Kidney (tissue), 14 donors: ENCODE results near the gene FBLN2. TPM values are rescaled to one million over a fixed set of nuclear protein-coding genes. Genes with fewer than 3 reads are reported as not detected.

ENCODE experiments used
- DNase-seq, 5 donors: peaks; one replicate each; pipeline ENCODE4 v3.0.0-alpha.2; 2013 to 2020
- FAIRE-seq: peaks from 2 replicates; lab custom pipeline; 2012; peaks lifted over from hg19 to GRCh38; lab: Jason Lieb, UNC
- H3K27ac ChIP-seq, 2 donors: one replicate each; pipeline ENCODE4 v1.7.0; 2013; ENCODE audit warnings: low read depth in 2 of 2, low read length in 2 of 2, inconsistent platforms in 1 of 2
- H3K27me3 ChIP-seq: one replicate; pipeline ENCODE4 v1.7.1; 2013; ENCODE audit warnings: low read length, inconsistent platforms; ENCODE audit not compliant: control insufficient read depth, insufficient read depth
- H3K36me3 ChIP-seq, 3 donors: one replicate each; pipeline versions ENCODE4 v1.7.0 to v1.7.1; 2013; ENCODE audit warnings: low read length in 3 of 3, control low read depth in 1 of 3, inconsistent platforms in 1 of 3; ENCODE audit not compliant: insufficient read depth in 3 of 3, control insufficient read depth in 2 of 3
- H3K4me1 ChIP-seq, 3 donors: one replicate each; pipeline versions ENCODE4 v1.7.0 to v1.7.1; 2013; ENCODE audit warnings: low read length in 3 of 3, inconsistent platforms in 1 of 3, low read depth in 1 of 3; ENCODE audit not compliant: control insufficient read depth in 2 of 3, insufficient read depth in 2 of 3
- H3K4me3 ChIP-seq, 3 donors: one replicate each; pipeline versions ENCODE4 v1.7.0 to v1.8.1; 2013; ENCODE audit warnings: low read length in 3 of 3, control low read depth in 1 of 3, inconsistent platforms in 1 of 3
- H3K9ac ChIP-seq, 3 donors: one replicate each; pipeline versions ENCODE4 v1.7.0 to v1.7.1; 2013; ENCODE audit warnings: low read length in 3 of 3, control low read depth in 1 of 3, inconsistent platforms in 1 of 3
- H3K9me3 ChIP-seq, 3 donors: one replicate each; pipeline versions ENCODE4 v1.7.0 to v1.7.1; 2013; ENCODE audit warnings: low read length in 3 of 3, control low read depth in 1 of 3, inconsistent platforms in 1 of 3; ENCODE audit not compliant: control insufficient read depth in 2 of 3, insufficient read depth in 1 of 3
- CTCF ChIP-seq: IDR thresholded peaks from 3 replicates; pipeline ENCODE4 v1.5.1; 2012; ENCODE audit warnings: mild to moderate bottlenecking, moderate library complexity, borderline replicate concordance; ENCODE audit not compliant: insufficient read depth; ENCODE audit errors: extremely low read depth
- intact Hi-C: fragments of 100-400 bp; cut with DNase I; formaldehyde crosslinking; loops from one replicate; pipeline ENCODE4 v1.11.1; 2022
- polyA plus RNA-seq: library from polyadenylated mRNA; stranded (reverse); fragments of 350-450 nt; fragmentation: Illumina TruSeq; extraction: RNeasy Lipid Tissue Mini Kit (QIAGEN cat#74804); gene quantifications from one replicate; pipeline ENCODE4 v1.2.3, GENCODE V29; 2014; ENCODE audit warnings: low read depth, low replicate concordance; ENCODE audit not compliant: insufficient read depth
- total RNA-seq: library from RNA; stranded (reverse); fragmentation: NEBNext Ultra II Directional; extraction: Animal tissue kit (Norgen Biotek cat#: 25700); gene quantifications from one replicate; pipeline ENCODE4 v1.2.1, GENCODE V29; 2021
- donor health status: control.
- donor health status: control.
- donor health status: control.
- donor health status: control.
- donor health status: control.
- donor health status: DM: yes; HTN: yes; CAD: no.
- donor health status: Normal renal cell carcinoma (clear cell type).

FBLN2 gene
- total and polyA plus RNA-seq, 2 donors from 2014 or later = 3.2 to 43.4 TPM

GRCh38 chr3:13634151-13634550 lies 85.2 kb downstream of the FBLN2 start:
- H3K9me3 ChIP-seq = no peaks in the 10 kb centered on the region
- H3K27me3 ChIP-seq = no peaks in the 10 kb centered on the region
- TF ChIP-seq CTCF = no peak
- no peaks in the 10 kb centered on the region for H3K4me1 ChIP-seq
- intact Hi-C loops = no loop called here
- H3K9ac ChIP-seq = no peak overlapping the region
- H3K4me3 ChIP-seq = no peak overlapping the region
- H3K36me3 ChIP-seq = no peaks in the 10 kb centered on the region
- DNase-seq (no peak), FAIRE-seq (no peak)
- H3K27ac ChIP-seq = no peak overlapping the region

GRCh38 chr3:13634615-13635014 lies 85.7 kb downstream of the FBLN2 start:
- FAIRE-seq (no peak), DNase-seq (no peak)
- intact Hi-C loops = no loop called here
- Histone ChIP-seq H3K27me3 (no peaks in the 10 kb centered on the region), H3K9ac (no peak overlapping the region), H3K9me3 (no peaks in the 10 kb centered on the region), H3K27ac (no peak overlapping the region), H3K36me3 (no peaks in the 10 kb centered on the region), H3K4me3 (no peak overlapping the region), H3K4me1 (no peaks in the 10 kb centered on the region)
- no peak for TF ChIP-seq CTCF

- intact Hi-C loops = no loop called here
- H3K9ac ChIP-seq = no peak overlapping the region
- no peak overlapping the region for H3K27ac ChIP-seq
- H3K9me3 ChIP-seq = no peaks in the 10 kb centered on the region
- no peak for DNase-seq
- no peak for TF ChIP-seq CTCF
- no peaks in the 10 kb centered on the region for H3K36me3 ChIP-seq
- no peak overlapping the region for H3K4me3 ChIP-seq
- no peaks in the 10 kb centered on the region for H3K4me1 ChIP-seq
- no peaks in the 10 kb centered on the region for H3K27me3 ChIP-seq
- no peak for FAIRE-seq
Measured at GRCh38 chr3:13636186-13636585, 87.3 kb downstream of the FBLN2 start.

- no peak for TF ChIP-seq CTCF
- Histone ChIP-seq H3K27ac (no peak overlapping the region), H3K36me3 (no peaks in the 10 kb centered on the region), H3K9ac (no peak overlapping the region), H3K27me3 (no peaks in the 10 kb centered on the region), H3K4me3 (no peak overlapping the region), H3K4me1 (no peaks in the 10 kb centered on the region), H3K9me3 (no peaks in the 10 kb centered on the region)
- FAIRE-seq = no peak
- intact Hi-C loops = no loop called here
- no peak for DNase-seq
Measured at GRCh38 chr3:13636874-13637273, 87.9 kb downstream of the FBLN2 start.
